PC-3 (cell line): ENCODE results near the gene CASP4.

ENCODE experiments used
- EZH2 ChIP-seq: fragments of 300-600 bp; sonication (generic); IDR thresholded peaks from one replicate; pipeline ENCODE4 v1.6.1; 2017; ENCODE audit warnings: antibody characterized with exemption, mild to moderate bottlenecking, low read length; ENCODE audit not compliant: unreplicated experiment
- EZH2phosphoT487 ChIP-seq: fragments of 300-600 bp; sonication (generic); IDR thresholded peaks from 2 replicates; pipeline ENCODE4 v1.6.1; 2018; ENCODE audit warnings: mild to moderate bottlenecking, antibody characterized with exemption, low read length, borderline replicate concordance
- TF ChIP-seq, protein P1 (sequence below): fragments of 300-600 bp; sonication (generic); conservative IDR thresholded peaks from 2 replicates; pipeline ENCODE4 v1.5.1; 2017; ENCODE audit warnings: antibody characterized with exemption, low read depth, mild to moderate bottlenecking, low read length

DNA sequence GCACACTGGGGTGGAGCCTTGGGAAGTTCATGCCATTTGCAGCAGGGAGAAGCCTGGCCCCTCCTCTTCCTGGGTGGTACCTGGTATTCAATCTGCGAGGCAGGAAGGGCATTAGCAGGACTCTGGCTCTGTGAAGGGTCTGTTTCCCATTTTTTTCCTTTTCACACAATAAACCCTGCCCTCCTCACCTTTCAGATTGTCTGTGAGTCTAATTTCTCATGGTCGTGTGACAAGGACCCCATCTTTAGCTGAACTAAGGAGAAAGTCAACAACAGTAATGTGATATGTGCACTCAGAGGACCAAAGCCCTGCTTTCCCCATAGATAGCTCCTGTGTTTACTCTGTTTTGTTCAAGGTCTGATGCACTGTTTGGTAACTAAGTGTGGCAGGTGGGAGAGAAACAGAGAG lies 26.6 kb upstream of the CASP4 start:
- TF ChIP-seq EZH2phosphoT487 (no peak), EZH2 (no peak)
- TF ChIP-seq, protein P1, sequence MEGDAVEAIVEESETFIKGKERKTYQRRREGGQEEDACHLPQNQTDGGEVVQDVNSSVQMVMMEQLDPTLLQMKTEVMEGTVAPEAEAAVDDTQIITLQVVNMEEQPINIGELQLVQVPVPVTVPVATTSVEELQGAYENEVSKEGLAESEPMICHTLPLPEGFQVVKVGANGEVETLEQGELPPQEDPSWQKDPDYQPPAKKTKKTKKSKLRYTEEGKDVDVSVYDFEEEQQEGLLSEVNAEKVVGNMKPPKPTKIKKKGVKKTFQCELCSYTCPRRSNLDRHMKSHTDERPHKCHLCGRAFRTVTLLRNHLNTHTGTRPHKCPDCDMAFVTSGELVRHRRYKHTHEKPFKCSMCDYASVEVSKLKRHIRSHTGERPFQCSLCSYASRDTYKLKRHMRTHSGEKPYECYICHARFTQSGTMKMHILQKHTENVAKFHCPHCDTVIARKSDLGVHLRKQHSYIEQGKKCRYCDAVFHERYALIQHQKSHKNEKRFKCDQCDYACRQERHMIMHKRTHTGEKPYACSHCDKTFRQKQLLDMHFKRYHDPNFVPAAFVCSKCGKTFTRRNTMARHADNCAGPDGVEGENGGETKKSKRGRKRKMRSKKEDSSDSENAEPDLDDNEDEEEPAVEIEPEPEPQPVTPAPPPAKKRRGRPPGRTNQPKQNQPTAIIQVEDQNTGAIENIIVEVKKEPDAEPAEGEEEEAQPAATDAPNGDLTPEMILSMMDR: no peak
